GM12875 (cell line): ENCODE results near the gene ARHGAP31.
"Not testable (repeated sequence)": the region's sequence is repeated elsewhere in the genome, so short reads cannot be mapped to it uniquely, and the experiment has no call there.

Source experiments
- H3K4me3 ChIP-seq: one replicate; pipeline ENCODE4 v1.5.1; 2011; ENCODE audit warnings: low read depth, low read length, control low read depth
- CTCF ChIP-seq: IDR thresholded peaks from 2 replicates; pipeline ENCODE4 v1.5.1; 2011; ENCODE audit warnings: low read depth, mild to moderate bottlenecking, control low read depth, inconsistent platforms, low read length, moderate library complexity, borderline replicate concordance; ENCODE audit not compliant: insufficient read depth

ARHGAP31 gene

GRCh38 chr3:119301662-119302061 is 7.5 kb downstream of the ARHGAP31 start:
- TF ChIP-seq CTCF = no peak
- H3K4me3 ChIP-seq = no peak overlapping the region

DNA sequence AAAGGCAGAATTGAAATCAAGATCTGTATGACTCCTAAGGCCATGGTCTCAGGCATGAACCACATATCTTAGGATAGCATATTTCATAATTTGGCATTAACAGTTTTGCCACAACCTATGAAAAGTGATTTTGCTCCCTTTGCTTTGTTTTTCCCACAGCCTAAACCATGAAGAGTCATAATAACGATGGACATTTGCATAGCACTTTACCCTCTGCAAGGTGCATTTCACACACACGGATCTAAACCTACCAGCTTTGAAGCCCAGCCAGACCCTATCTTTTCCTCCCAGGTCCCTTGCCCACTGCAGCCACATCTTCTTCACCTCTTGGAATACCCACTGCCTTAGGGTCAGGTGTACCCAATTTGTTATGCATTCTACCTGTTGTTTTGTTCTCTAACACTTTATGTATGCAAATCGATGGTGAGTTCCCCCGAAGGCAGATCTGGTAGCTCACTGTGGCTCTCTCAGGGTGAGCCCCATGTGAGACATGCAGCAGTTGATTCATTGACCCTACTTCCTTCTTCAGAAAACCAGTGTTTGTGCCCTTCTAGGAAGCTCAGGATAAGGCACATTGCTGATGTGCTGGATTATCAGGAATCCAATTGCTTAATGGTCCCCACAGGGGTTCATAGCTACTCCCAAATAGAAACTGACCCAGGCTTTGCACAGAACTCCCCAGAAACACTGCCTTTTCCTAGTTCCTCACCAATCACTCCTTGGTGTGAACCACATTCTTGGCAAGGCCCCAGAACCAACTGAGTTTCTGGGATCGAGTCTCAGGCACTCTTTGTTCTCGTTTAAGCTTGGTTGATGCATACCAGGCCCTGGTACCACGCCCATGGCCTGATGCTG is 8.7 kb downstream of the ARHGAP31 start:
- TF ChIP-seq CTCF = no peak

DNA sequence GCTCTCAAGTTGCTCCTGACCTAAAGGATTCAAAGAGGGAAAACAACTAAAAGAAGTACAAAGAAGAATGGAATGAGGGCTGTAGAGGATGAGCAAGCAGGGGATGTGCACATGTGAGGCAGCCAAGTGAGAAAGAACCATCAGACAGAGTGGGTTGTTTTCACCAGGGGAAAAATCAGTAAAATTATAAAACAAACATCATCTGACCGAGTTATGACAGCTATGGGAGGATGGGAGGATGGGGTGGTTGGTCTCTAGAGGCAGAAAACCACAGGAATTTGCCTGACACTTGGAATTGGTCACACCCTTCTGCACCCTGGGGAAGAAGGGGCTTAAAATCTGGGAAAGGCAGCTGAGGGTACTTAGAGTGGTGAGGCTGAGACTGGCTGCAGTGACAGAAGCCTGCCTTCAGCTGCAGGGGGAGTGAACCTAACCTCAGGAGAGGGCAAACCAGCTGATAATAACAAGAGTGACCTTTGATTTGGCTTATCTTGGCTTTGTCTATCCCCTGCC is 10.1 kb downstream of the ARHGAP31 start:
- TF ChIP-seq CTCF = no peak
- H3K4me3 ChIP-seq = no peak overlapping the region

More for the DNA sequence above, 8.7 kb downstream of the ARHGAP31 start:
- H3K4me3 ChIP-seq = no peak overlapping the region

- TF ChIP-seq CTCF = no peak
- H3K4me3 ChIP-seq = no peak overlapping the region
Measured at GRCh38 chr3:119305286-119305685, 11.1 kb downstream of the ARHGAP31 start.

DNA sequence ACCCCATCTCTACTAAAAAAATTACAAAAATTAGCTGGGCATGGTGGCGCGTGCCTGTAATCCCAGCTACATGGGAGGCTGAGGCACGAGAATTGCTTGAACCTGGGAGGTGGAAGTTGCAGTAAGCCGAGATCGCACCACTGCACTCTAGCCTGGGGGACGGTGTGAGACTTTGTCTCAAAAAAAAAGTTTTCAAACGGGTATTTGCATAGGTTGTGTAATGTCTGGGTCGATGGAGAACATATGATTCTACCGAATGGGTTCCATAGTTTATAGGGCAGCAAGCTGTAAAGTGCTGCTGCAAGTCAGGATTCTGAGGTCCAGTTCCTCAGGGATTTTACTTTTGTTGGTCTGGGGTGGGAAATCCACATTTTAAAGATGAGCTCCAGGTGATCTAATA is 12.2 kb downstream of the ARHGAP31 start:
- not testable (repeated sequence) for H3K4me3 ChIP-seq

DNA sequence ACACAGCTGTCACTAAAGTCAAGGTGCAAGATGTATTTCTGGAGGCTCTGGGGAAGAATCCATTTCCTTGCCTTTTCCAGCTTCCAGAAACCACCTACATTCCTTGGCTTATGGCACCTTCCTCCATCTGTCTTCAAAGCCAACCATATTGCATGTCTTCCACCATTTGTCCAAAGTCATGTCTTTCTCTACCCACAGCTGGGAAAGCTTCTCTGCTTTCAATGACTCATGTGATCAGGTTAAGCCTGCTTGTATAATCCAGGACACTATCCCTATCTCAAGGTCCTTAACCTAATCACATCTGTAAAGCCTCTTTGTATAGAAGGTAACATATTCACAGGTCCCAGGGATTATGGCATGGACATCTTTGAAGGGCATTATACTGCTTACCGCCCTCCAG is 14.2 kb downstream of the ARHGAP31 start:
- no peak for TF ChIP-seq CTCF
- H3K4me3 ChIP-seq = no peak overlapping the region

DNA sequence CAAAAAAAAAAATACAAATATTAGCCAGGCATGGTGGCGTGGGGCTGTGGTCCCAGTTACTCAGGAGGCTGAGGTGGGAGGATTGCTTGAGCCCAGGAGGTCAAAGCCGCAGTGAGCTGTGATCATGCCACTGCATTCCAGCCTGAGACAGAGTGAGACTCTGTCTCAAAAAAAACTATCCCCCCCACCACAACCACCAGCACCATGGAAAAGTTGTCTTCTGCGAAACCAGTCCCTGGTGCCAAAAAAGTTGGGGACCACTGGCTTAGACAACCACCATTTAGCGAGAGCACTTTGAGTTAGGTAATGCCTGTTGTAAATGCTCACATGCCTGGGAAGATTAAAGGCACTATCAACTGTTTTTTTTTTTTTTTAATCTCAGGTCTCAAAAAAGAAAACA is 15.4 kb downstream of the ARHGAP31 start:
- H3K4me3 ChIP-seq = no peak overlapping the region
- TF ChIP-seq CTCF = no peak
